Measurements from ENCODE around the gene FNDC10.

FNDC10 gene

DNA sequence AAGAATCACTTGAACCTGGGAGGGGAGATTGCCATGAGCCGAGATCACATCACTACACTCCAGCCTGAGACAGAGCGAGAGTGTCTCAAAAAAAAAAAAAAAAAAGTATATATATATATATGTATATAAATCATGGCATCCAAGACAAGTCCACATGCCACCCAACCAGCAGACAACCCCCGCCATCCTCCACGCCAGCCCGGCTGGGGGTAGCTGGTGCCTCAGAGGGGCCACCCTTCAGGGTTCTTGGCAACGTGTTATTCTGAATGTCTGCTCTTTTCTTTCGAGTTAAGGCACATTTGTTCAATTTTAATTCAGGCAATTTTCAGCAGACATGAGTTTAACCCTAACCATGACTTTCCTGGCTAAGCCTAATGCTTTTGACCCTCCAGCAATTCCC is 49.8 kb downstream of the FNDC10 start:
- no peak overlapping the region for H3K4me3 ChIP-seq (ENCODE audit: low read depth, low read length)

DNA sequence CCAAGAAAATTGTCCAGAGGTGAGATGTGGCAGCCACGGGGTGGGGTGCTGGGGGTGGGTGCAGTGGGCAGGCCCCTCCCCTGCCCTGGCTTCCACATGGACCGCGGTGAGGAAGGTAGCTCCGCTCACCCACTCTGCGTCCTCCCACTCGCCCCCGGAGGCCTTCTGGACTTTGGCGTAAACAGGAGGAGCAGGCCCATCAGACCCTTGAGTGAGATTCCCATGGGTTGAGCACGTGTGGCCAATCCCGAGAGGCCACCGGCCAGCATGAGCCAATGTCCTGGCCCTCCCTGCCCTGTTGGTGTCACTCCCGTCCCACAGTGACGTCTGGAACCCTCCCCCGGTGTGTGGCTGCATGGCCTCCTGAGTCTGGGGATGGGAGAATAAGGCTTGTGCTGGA is 51.3 kb downstream of the FNDC10 start:
- H3K4me3 ChIP-seq (ENCODE audit: low read depth, low read length), result no peak overlapping the region

All from iPS-11a (cell line).